Endothelial cell of umbilical vein (primary cell): ENCODE results near the gene ZC3HAV1. TPM values are rescaled to one million over a fixed set of nuclear protein-coding genes. Genes with fewer than 3 reads are reported as not detected.
"Not testable (repeated sequence)": the region's sequence is repeated elsewhere in the genome, so short reads cannot be mapped to it uniquely, and the experiment has no call there.

Experiments
- BruUV-seq: library from RNA; stranded (reverse); fragments of 400-500 nt; replicated peaks from 2 replicates; lab custom pipeline; 2021; lab: Mats Ljungman, UMichigan
- CTCF ChIA-PET: fragments of 300-600, 350-600 bp; sonication (Branson Sonifier 250); formaldehyde crosslinking; loops from one replicate; lab custom pipeline; 2021; ENCODE audit warnings: antibody characterized with exemption, inconsistent platforms; lab: Charles Lee
- POLR2A ChIA-PET: fragments of 300-600, 350-600 bp; sonication (Branson Sonifier 250); formaldehyde crosslinking; loops from one replicate; lab custom pipeline; 2021; ENCODE audit warnings: antibody characterized with exemption, inconsistent platforms; lab: Charles Lee
- DNase-seq: peaks from one replicate; pipeline ENCODE4 v3.0.0-alpha.2; 2011; ENCODE audit warnings: low read depth, low spot score
- FAIRE-seq: peaks from 2 replicates; lab custom pipeline; 2011; peaks lifted over from hg19 to GRCh38; lab: Jason Lieb, UNC
- H2AFZ ChIP-seq: 2 replicates; pipeline ENCODE4 v1.6.0; 2012; ENCODE audit warnings: low read depth, low read length, control low read depth, inconsistent platforms
- H3K27ac ChIP-seq: 2 replicates; pipeline ENCODE4 v1.5.1; 2011; ENCODE audit warnings: low read depth, mild to moderate bottlenecking, control low read depth, low read length, moderate library complexity; ENCODE audit not compliant: insufficient read depth
- H3K27me3 ChIP-seq, 2 experiments: 2 replicates each; pipeline versions ENCODE4 v1.6.0 to v1.6.1; 2011; ENCODE audit warnings: low read length in 2 of 2, mixed read lengths in 1 of 2; ENCODE audit not compliant: control insufficient read depth in 2 of 2, insufficient read depth in 2 of 2
- H3K36me3 ChIP-seq, 2 experiments: 2 replicates in 1 of 2; 3 replicates in 1 of 2; pipeline ENCODE4 v1.5.1; 2011; ENCODE audit warnings: low read length in 2 of 2, mild to moderate bottlenecking in 1 of 2, moderate library complexity in 1 of 2; ENCODE audit not compliant: control insufficient read depth in 2 of 2, insufficient read depth in 2 of 2; ENCODE audit errors: extremely low read depth in 1 of 2
- H3K4me1 ChIP-seq: 3 replicates; pipeline ENCODE4 v1.5.1; 2011; ENCODE audit warnings: mild to moderate bottlenecking, low read length; ENCODE audit not compliant: control insufficient read depth, insufficient read depth; ENCODE audit errors: extremely low read depth
- H3K4me2 ChIP-seq: 2 replicates; pipeline ENCODE4 v1.6.1; 2011; ENCODE audit warnings: low read length, control low read depth, mixed read lengths; ENCODE audit not compliant: insufficient read depth
- H3K4me3 ChIP-seq, 3 experiments: fragments of 200-600 bp in 1 of 3; sonication (generic), shearing (Covaris generic) in 1 of 3; replicated peaks in 1 of 3; 2 replicates each; pipeline ENCODE4 v1.5.1; 2011 to 2016; ENCODE audit warnings: control low read depth in 3 of 3, low read length in 3 of 3, mild to moderate bottlenecking in 2 of 3, inconsistent platforms in 1 of 3, low read depth in 1 of 3, moderate library complexity in 1 of 3; ENCODE audit not compliant: insufficient read depth in 1 of 3
- H3K79me2 ChIP-seq: 2 replicates; pipeline ENCODE4 v1.6.0; 2012; ENCODE audit warnings: low read length, inconsistent platforms; ENCODE audit not compliant: control insufficient read depth, insufficient read depth
- H3K9ac ChIP-seq: replicated peaks from 2 replicates; pipeline ENCODE3; 2011; ENCODE audit warnings: low read length, control low read depth; ENCODE audit not compliant: insufficient read depth; ENCODE audit errors: extremely low read depth
- H3K9me1 ChIP-seq: replicated peaks from 3 replicates; pipeline ENCODE4 v1.6.0; 2011; ENCODE audit warnings: mild to moderate bottlenecking, low read length; ENCODE audit not compliant: control insufficient read depth, insufficient read depth; ENCODE audit errors: extremely low read depth
- H3K9me3 ChIP-seq: replicated peaks from 2 replicates; pipeline ENCODE4 v1.5.1; 2012; ENCODE audit warnings: low read length, inconsistent platforms; ENCODE audit not compliant: control insufficient read depth, insufficient read depth
- H4K20me1 ChIP-seq: replicated peaks from 2 replicates; pipeline ENCODE3; 2011; ENCODE audit warnings: mild to moderate bottlenecking, low read length; ENCODE audit not compliant: control insufficient read depth, insufficient read depth; ENCODE audit errors: extremely low read depth
- CTCF ChIP-seq, 2 donors: IDR thresholded peaks; 1 replicate in 1 of 2; 2 replicates in 1 of 2; pipeline ENCODE4 v1.5.1; 2011; ENCODE audit warnings: low read length in 2 of 2, mild to moderate bottlenecking in 2 of 2, moderate library complexity in 2 of 2, control low read depth in 1 of 2, inconsistent platforms in 1 of 2, low read depth in 1 of 2; ENCODE audit not compliant: insufficient read depth in 1 of 2; ENCODE audit errors: extremely low read depth in 1 of 2
- EZH2 ChIP-seq: IDR thresholded peaks from 2 replicates; pipeline ENCODE4 v1.6.1; 2012; ENCODE audit warnings: borderline replicate concordance, low read depth, mild to moderate bottlenecking, moderate library complexity, low read length, inconsistent platforms; ENCODE audit not compliant: severe bottlenecking
- FOS ChIP-seq: IDR thresholded peaks from 2 replicates; pipeline ENCODE4 v1.6.1; 2011; ENCODE audit warnings: mild to moderate bottlenecking, low read length, moderate library complexity, borderline replicate concordance; ENCODE audit not compliant: insufficient read depth
- GATA2 ChIP-seq: IDR thresholded peaks from 2 replicates; pipeline ENCODE4 v1.7.0; 2011; ENCODE audit warnings: low read depth, mild to moderate bottlenecking, moderate library complexity, mixed read lengths, low read length; ENCODE audit not compliant: insufficient read length, insufficient read depth
- JUN ChIP-seq: IDR thresholded peaks from 2 replicates; pipeline ENCODE4 v1.6.1; 2011; ENCODE audit warnings: borderline replicate concordance, low read depth; ENCODE audit not compliant: insufficient read length, insufficient read depth
- MYC ChIP-seq: IDR thresholded peaks from one replicate; pipeline ENCODE4 v1.6.1; 2011; ENCODE audit warnings: mild to moderate bottlenecking, low read depth, low read length
- POLR2AphosphoS5 ChIP-seq: IDR thresholded peaks from 2 replicates; pipeline ENCODE4 v1.6.1; 2012; ENCODE audit warnings: low read depth, mild to moderate bottlenecking, control low read depth, low read length, moderate library complexity; ENCODE audit not compliant: insufficient read depth
- dilution Hi-C: fragments of 300-500 bp; cut with MboI; formaldehyde crosslinking; loops from one replicate; pipeline ENCODE4 v1.15.0; 2019; ENCODE audit warnings: low sequenced_read_pairs; ENCODE audit not compliant: extremely low pct_ligation_motif_present
- intact Hi-C: fragments of 100-400 bp; cut with micrococcal nuclease; formaldehyde crosslinking; loops from one replicate; pipeline ENCODE4 v1.10.0; 2022
- polyA plus RNA-seq, 4 experiments: library from polyadenylated mRNA; depleted of rRNA in 3 of 4; stranded (reverse) in 3 of 4; unstranded in 1 of 4; fragments of >200 nt; gene quantifications; 2 replicates each; pipeline versions ENCODE4 v1.2.1 to v1.2.3, GENCODE V29; 2011 to 2012; ENCODE audit warnings: missing spikeins in 1 of 4
- total RNA-seq: library from RNA; stranded (reverse); gene quantifications from 2 replicates; pipeline ENCODE4 v1.2.3, GENCODE V29; 2021

Gene ZC3HAV1
- total and polyA plus RNA-seq, 2 donors (not counting 3 experiments of a cell fraction or from before 2014, with no cell fraction given), result 17.1 to 37.7 TPM

DNA sequence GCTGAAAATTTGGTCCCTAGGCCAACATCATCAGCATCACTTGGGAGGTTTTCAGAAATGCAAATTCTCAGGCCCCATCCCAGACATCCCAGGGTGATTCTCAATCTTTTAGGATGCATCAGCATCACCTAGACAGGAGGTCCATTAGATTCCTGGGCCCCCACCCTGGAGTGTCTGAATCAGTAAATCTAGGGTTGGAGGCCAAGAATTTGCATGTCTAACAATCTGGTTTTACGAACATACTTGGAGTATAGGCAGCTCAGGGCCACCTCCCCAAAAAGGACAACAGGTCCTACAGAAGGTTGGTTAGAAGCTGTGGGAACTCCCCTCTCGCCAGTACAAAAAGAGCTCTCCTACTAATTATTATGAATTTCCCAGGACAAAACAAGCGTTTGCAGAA is 15.5 kb downstream of the ZC3HAV1 start:
- H3K4me3 ChIP-seq, result no peak overlapping the region
- BruUV-seq, result no TSS peak
- no peak overlapping the region for H3K4me2 ChIP-seq
- H3K9me3 ChIP-seq, result no peaks in the 10 kb centered on the region
- H3K36me3 ChIP-seq, result peaks cover 0 to 4% of the 10 kb centered on the region in 2 experiments
- ChIA-PET CTCF (interaction anchor here (0.7 to 1.3 kb wide), 2 partner anchors 19 to 24 kb away, joined by 3 read pairs; no protein-coding TSS in a partner anchor), POLR2A (interaction anchor here (0.9 kb wide), 1 partner anchor 21 kb away, joined by 4 read pairs; no protein-coding TSS in a partner anchor)
- H2AFZ ChIP-seq, result no peak overlapping the region
- dilution Hi-C loops, result no loop called here
- H3K27ac ChIP-seq, result no peak overlapping the region
- TF ChIP-seq GATA2 (no peak), JUN (no peak), FOS (no peak), MYC (no peak), CTCF (IDR thresholded peaks at IDR 0.05; ENCODE audit: extremely low read depth in 1 of 2, insufficient read depth in 1 of 2, low read depth in 1 of 2, low read length in 2 of 2) (no peak), EZH2 (no peak), POLR2AphosphoS5 (no peak)
- DNase-seq (no peak), FAIRE-seq (no peak)
- H3K4me1 ChIP-seq, result peaks cover 22% of the 10 kb centered on the region
- H3K79me2 ChIP-seq, result peaks cover 35% of the 10 kb centered on the region
- H3K9me1 ChIP-seq, result no peaks in the 10 kb centered on the region
- no peaks in the 10 kb centered on the region for H3K27me3 ChIP-seq
- intact Hi-C loops, result no loop called here
- no peak overlapping the region for H3K9ac ChIP-seq
- no peaks in the 10 kb centered on the region for H4K20me1 ChIP-seq

DNA sequence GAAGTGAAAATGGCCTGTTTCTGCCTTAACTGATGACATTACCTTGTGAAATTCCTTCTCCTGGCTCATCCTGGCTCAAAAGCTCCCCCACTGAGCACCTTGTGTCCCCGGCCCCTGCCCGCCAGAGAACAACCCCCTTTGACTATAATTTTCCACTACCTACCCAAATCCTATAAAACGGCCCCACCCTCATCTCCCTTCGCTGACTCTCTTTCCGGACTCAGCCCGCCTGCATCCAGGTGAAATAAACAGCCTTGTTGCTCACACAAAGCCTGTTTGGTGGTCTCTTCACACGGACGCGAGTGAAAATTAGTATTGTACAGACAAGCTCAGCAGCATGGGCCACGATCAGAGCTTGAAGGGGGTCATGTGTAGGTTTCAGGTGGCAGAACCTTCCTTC is 16.0 kb downstream of the ZC3HAV1 start:
- dilution Hi-C loops, H3K36me3 ChIP-seq: not testable (repeated sequence)
- CTCF ChIA-PET, result interaction anchor here (1.3 kb wide), 1 partner anchor 19 kb away, joined by 3 read pairs; no protein-coding TSS in a partner anchor

More for the DNA sequence above, 16.0 kb downstream of the ZC3HAV1 start:
- H3K27ac ChIP-seq, H3K4me2 ChIP-seq, H3K9me1 ChIP-seq, FAIRE-seq, H3K27me3 ChIP-seq, DNase-seq, POLR2A ChIA-PET, BruUV-seq, H3K9me3 ChIP-seq, H3K9ac ChIP-seq, H3K4me3 ChIP-seq, H2AFZ ChIP-seq, H4K20me1 ChIP-seq, intact Hi-C loops: not testable (repeated sequence)
- peaks cover 22% of the 10 kb centered on the region for H3K4me1 ChIP-seq
- peaks cover 30% of the 10 kb centered on the region for H3K79me2 ChIP-seq
